ENCODE data around the gene FDXR.

DNA sequence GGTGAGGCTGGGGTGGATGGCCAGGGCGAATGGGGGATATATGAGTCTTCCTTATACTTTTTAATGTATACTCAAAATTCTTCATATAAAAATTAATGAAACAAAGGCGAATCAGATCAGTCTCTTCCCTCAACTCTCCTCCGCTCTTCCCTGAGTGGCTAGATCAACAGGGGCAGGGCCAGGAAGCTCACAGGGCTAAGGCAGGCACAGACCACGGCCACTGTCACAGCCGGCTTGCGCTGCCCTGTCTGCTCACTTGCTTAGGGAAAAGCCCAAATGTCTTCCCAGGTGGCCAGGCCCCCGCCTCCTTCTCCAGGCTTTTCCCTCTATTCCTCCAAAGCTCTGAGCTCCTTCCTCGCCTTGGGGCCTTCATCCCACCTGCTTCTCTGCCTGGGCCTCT lies 19.1 kb downstream of the FDXR start:
- TF ChIP-seq, protein P1, sequence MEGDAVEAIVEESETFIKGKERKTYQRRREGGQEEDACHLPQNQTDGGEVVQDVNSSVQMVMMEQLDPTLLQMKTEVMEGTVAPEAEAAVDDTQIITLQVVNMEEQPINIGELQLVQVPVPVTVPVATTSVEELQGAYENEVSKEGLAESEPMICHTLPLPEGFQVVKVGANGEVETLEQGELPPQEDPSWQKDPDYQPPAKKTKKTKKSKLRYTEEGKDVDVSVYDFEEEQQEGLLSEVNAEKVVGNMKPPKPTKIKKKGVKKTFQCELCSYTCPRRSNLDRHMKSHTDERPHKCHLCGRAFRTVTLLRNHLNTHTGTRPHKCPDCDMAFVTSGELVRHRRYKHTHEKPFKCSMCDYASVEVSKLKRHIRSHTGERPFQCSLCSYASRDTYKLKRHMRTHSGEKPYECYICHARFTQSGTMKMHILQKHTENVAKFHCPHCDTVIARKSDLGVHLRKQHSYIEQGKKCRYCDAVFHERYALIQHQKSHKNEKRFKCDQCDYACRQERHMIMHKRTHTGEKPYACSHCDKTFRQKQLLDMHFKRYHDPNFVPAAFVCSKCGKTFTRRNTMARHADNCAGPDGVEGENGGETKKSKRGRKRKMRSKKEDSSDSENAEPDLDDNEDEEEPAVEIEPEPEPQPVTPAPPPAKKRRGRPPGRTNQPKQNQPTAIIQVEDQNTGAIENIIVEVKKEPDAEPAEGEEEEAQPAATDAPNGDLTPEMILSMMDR (IDR thresholded peaks at IDR 0.05), result no peak
- TF ChIP-seq POLR2A (IDR thresholded peaks at IDR 0.05), result no peak

All from right lobe of liver (tissue), 4 donors.